Measurements from ENCODE around the gene FGD2. TPM values are rescaled to one million over a fixed set of nuclear protein-coding genes. Genes with fewer than 3 reads are reported as not detected.

FGD2 gene
- total RNA-seq, 2 donors from 2014 or later, result 10.1 to 11.9 TPM

GRCh38 chr6:36976007-36976264, 29.5 kb upstream of the FGD2 start:
- 92 to 94% methylated on average over 4 of the region's 4 CpGs for WGBS, 2 donors
- Histone ChIP-seq H3K9me3 (no peaks in the 10 kb centered on the region), H3K27me3 (no peaks in the 10 kb centered on the region), H3K36me3 (replicated peaks in 1 of 2; ENCODE audit: insufficient read depth in 1 of 2, low read depth in 2 of 2) (peaks cover 38 to 46% of the 10 kb centered on the region in 2 donors), H3K4me3 (no peak overlapping the region), H3K27ac (no peak overlapping the region), H3K4me1 (peaks cover 21% of the 10 kb centered on the region)
- intact Hi-C loops (cut with DNase I), result loop anchor here (5.0 kb wide), 1 partner anchor 84 kb away; no protein-coding TSS in a partner anchor
- TF ChIP-seq CTCF (IDR thresholded peaks at IDR 0.05), result no peak
- TF ChIP-seq POLR2A (IDR thresholded peaks at IDR 0.05), result no peak
- DNase-seq (no peak), ATAC-seq (no peak)

GRCh38 chr6:36976509-36976908, 28.9 kb upstream of the FGD2 start:
- ATAC-seq (no peak), DNase-seq (no peak)
- H3K27me3 ChIP-seq, result no peaks in the 10 kb centered on the region
- no peak for TF ChIP-seq CTCF (IDR thresholded peaks at IDR 0.05)
- TF ChIP-seq POLR2A (IDR thresholded peaks at IDR 0.05), result no peak
- H3K9me3 ChIP-seq, result no peaks in the 10 kb centered on the region
- intact Hi-C loops (cut with DNase I), result loop anchor here (5.0 kb wide), 1 partner anchor 84 kb away; no protein-coding TSS in a partner anchor
- peaks cover 36 to 46% of the 10 kb centered on the region in 2 donors for H3K36me3 ChIP-seq (replicated peaks in 1 of 2; ENCODE audit: insufficient read depth in 1 of 2, low read depth in 2 of 2)
- H3K4me3 ChIP-seq, result no peak overlapping the region
- H3K4me1 ChIP-seq, result peaks cover 27% of the 10 kb centered on the region
- no peak overlapping the region for H3K27ac ChIP-seq
- 78 to 95% methylated on average over 5 to 7 of the region's 7 CpGs for WGBS, 2 donors

GRCh38 chr6:36976931-36977330, 28.5 kb upstream of the FGD2 start:
- H3K9me3 ChIP-seq, result no peaks in the 10 kb centered on the region
- ATAC-seq, result no peak
- intact Hi-C loops (cut with DNase I), result loop anchor here (5.0 kb wide), 1 partner anchor 85 kb away; no protein-coding TSS in a partner anchor
- peaks cover 31% of the 10 kb centered on the region for H3K4me1 ChIP-seq
- no peaks in the 10 kb centered on the region for H3K27me3 ChIP-seq
- WGBS, 2 donors, result 91% methylated on average over 6 of the region's 6 CpGs
- H3K4me3 ChIP-seq, result no peak overlapping the region
- no peak for DNase-seq
- no peak overlapping the region for H3K27ac ChIP-seq
- peaks cover 36 to 46% of the 10 kb centered on the region in 2 donors for H3K36me3 ChIP-seq (replicated peaks in 1 of 2; ENCODE audit: insufficient read depth in 1 of 2, low read depth in 2 of 2)
- TF ChIP-seq POLR2A (IDR thresholded peaks at IDR 0.05) (no peak), CTCF (IDR thresholded peaks at IDR 0.05) (no peak)

- intact Hi-C loops (cut with DNase I), result loop anchor here (5.0 kb wide), 1 partner anchor 85 kb away; no protein-coding TSS in a partner anchor
- DNase-seq (peak in 1 of 4 donors; percentile 39), ATAC-seq (no peak)
- Histone ChIP-seq H3K36me3 (replicated peaks in 1 of 2; ENCODE audit: insufficient read depth in 1 of 2, low read depth in 2 of 2) (peaks cover 30 to 44% of the 10 kb centered on the region in 2 donors), H3K27ac (no peak overlapping the region), H3K9me3 (no peaks in the 10 kb centered on the region), H3K4me3 (no peak overlapping the region), H3K4me1 (peaks cover 33% of the 10 kb centered on the region), H3K27me3 (no peaks in the 10 kb centered on the region)
- no peak for TF ChIP-seq POLR2A (IDR thresholded peaks at IDR 0.05)
- TF ChIP-seq CTCF (IDR thresholded peaks at IDR 0.05), result peak in 6 of 7 experiments; percentile 20 to 34 (median 32)
- WGBS, 2 donors, result 77 to 90% methylated on average over 7 to 15 of the region's 16 CpGs
These were observed 27.9 kb upstream of the FGD2 start for GRCh38 chr6:36977470-36977941.

Data from body of pancreas (tissue), 4 donors.